ENCODE measurements around the gene DCUN1D2.

- TF ChIP-seq POLR2A (IDR thresholded peaks at IDR 0.05; ENCODE audit: low read depth, low read length) (no peak), TAF1 (IDR thresholded peaks at IDR 0.05; ENCODE audit: low read depth, low read length) (no peak), POLR2AphosphoS5 (IDR thresholded peaks at IDR 0.05; ENCODE audit: low read depth, low read length) (no peak), SPI1 (IDR thresholded peaks at IDR 0.05; ENCODE audit: low read depth, low read length) (no peak), PAX5 (IDR thresholded peaks at IDR 0.05; ENCODE audit: insufficient read depth, low read length, severe bottlenecking) (no peak), POU2F2 (IDR thresholded peaks at IDR 0.05; ENCODE audit: low read depth, low read length) (no peak)
Measured at GRCh38 chr13:113445791-113446487, 44.6 kb downstream of the DCUN1D2 start.
